ENCODE data around the gene COL6A1. TPM values are rescaled to one million over a fixed set of nuclear protein-coding genes. Genes with fewer than 3 reads are reported as not detected.

The COL6A1 gene
- polyA plus RNA-seq, 2 of the 4 experiments (the other 2 are of a cell fraction): 3.9 to 18.3 TPM

GRCh38 chr21:46029186-46029924 is 47.8 kb downstream of the COL6A1 start:
- ChIA-PET POLR2A (no interaction called here), CTCF (interaction anchor here (0.7 kb wide), 1 partner anchor 14 kb away, joined by 3 read pairs; no protein-coding TSS in a partner anchor)
- Histone ChIP-seq H3K4me2 (no peak overlapping the region), H3K4me3 (no peak overlapping the region), H3K27ac (no peak overlapping the region), H3K9me3 (no peaks in the 10 kb centered on the region), H3K4me1 (no peaks in the 10 kb centered on the region)
- TF ChIP-seq ZFP36 (IDR thresholded peaks at IDR 0.05; ENCODE audit: borderline replicate concordance, partially characterized antibody) (no peak), CTCF (IDR thresholded peaks at IDR 0.05) (no peak), FOXS1 (CRISPR knock-in tag; IDR thresholded peaks at IDR 0.05) (no peak), JUNB (IDR thresholded peaks at IDR 0.05) (no peak), ATOH8 (CRISPR knock-in tag; IDR thresholded peaks at IDR 0.05; ENCODE audit: low read depth) (no peak), MAZ (IDR thresholded peaks at IDR 0.05; ENCODE audit: borderline replicate concordance, low read depth, low read length) (no peak)
- no peak for FAIRE-seq
- DNase-seq (ENCODE audit: low read depth in 1 of 2, low spot score in 1 of 2): no peak
- ATAC-seq: no peak
- WGBS (ENCODE audit: missing lambda C conversion rate): 24% methylated on average over 4 of the region's 5 CpGs

- FAIRE-seq: no peak
- H3K4me1 ChIP-seq: no peaks in the 10 kb centered on the region
- POLR2A ChIA-PET: no interaction called here
- H3K27ac ChIP-seq: no peak overlapping the region
- DNase-seq (ENCODE audit: low read depth in 1 of 2, low spot score in 1 of 2): no peak
- WGBS (ENCODE audit: missing lambda C conversion rate): 72% methylated on average over 12 of the region's 12 CpGs
- no peak for ATAC-seq
- CTCF ChIA-PET: interaction anchor here (1.0 kb wide), 1 partner anchor 14 kb away, joined by 3 read pairs; no protein-coding TSS in a partner anchor
- H3K4me3 ChIP-seq: no peak overlapping the region
- TF ChIP-seq NR3C1 (IDR thresholded peaks at IDR 0.05) (no peak), MYC (IDR thresholded peaks at IDR 0.05; ENCODE audit: borderline replicate concordance, low read length) (no peak), HOXB13 (CRISPR knock-in tag; IDR thresholded peaks at IDR 0.05; ENCODE audit: low read depth) (no peak), MAFK (IDR thresholded peaks at IDR 0.05; ENCODE audit: partially characterized antibody) (no peak), TFCP2L1 (CRISPR knock-in tag; IDR thresholded peaks at IDR 0.05) (no peak), HMGXB4 (CRISPR knock-in tag; IDR thresholded peaks at IDR 0.05; ENCODE audit: borderline replicate concordance) (no peak), NFE2L2 (conservative IDR thresholded peaks at IDR 0.05; ENCODE audit: low read length) (no peak), FOSL2 (IDR thresholded peaks at IDR 0.05) (no peak), FOSL2 (CRISPR knock-in tag; IDR thresholded peaks at IDR 0.05) (no peak), HEYL (CRISPR knock-in tag; IDR thresholded peaks at IDR 0.05) (no peak), TP53 (CRISPR knock-in tag; IDR thresholded peaks at IDR 0.05) (no peak), REST (IDR thresholded peaks at IDR 0.05) (no peak), JUNB (IDR thresholded peaks at IDR 0.05) (no peak), HOXA7 (CRISPR knock-in tag; IDR thresholded peaks at IDR 0.05) (no peak)
- TF ChIP-seq, protein P1, sequence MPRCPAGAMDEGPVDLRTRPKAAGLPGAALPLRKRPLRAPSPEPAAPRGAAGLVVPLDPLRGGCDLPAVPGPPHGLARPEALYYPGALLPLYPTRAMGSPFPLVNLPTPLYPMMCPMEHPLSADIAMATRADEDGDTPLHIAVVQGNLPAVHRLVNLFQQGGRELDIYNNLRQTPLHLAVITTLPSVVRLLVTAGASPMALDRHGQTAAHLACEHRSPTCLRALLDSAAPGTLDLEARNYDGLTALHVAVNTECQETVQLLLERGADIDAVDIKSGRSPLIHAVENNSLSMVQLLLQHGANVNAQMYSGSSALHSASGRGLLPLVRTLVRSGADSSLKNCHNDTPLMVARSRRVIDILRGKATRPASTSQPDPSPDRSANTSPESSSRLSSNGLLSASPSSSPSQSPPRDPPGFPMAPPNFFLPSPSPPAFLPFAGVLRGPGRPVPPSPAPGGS (IDR thresholded peaks at IDR 0.05): no peak
- H3K9me3 ChIP-seq: no peaks in the 10 kb centered on the region
- H3K4me2 ChIP-seq: no peak overlapping the region
Observed at GRCh38 chr21:46031484-46031883, 49.9 kb downstream of the COL6A1 start.

All from A549 (cell line).